Lung (tissue), 12 donors: Measurements from ENCODE around the gene HMG20B. TPM values are rescaled to one million over a fixed set of nuclear protein-coding genes. Genes with fewer than 3 reads are reported as not detected.
A peak's percentile ranks its signal among the peaks of the same experiment; 100 is the strongest.

Source experiments
- ATAC-seq: fragments of 200-7000 bp; cut with Tn5 transposase; one replicate; pipeline ENCODE4 v1.9.1; 2020; ENCODE audit warnings: moderate number of reproducible peaks; ENCODE audit not compliant: insufficient read depth, low FRiP score
- DNase-seq, 3 donors: peaks; one replicate each; pipeline ENCODE4 v3.0.0-alpha.2; 2013 to 2017
- H3K27ac ChIP-seq, 2 donors: one replicate each; pipeline ENCODE4 v1.5.1; 2013; ENCODE audit warnings: mild to moderate bottlenecking in 2 of 2, moderate library complexity in 2 of 2, control low read depth in 1 of 2, inconsistent platforms in 1 of 2, low read depth in 1 of 2, low read length in 1 of 2
- H3K27me3 ChIP-seq, 3 donors: one replicate each; pipeline ENCODE4 v1.5.1; 2013; ENCODE audit warnings: low read length in 2 of 3; ENCODE audit not compliant: control insufficient read depth in 3 of 3, insufficient read depth in 3 of 3
- H3K36me3 ChIP-seq, 4 donors: one replicate each; pipeline ENCODE4 v1.5.1; 2013; ENCODE audit warnings: low read length in 4 of 4, mild to moderate bottlenecking in 1 of 4, moderate library complexity in 1 of 4; ENCODE audit not compliant: control insufficient read depth in 4 of 4, insufficient read depth in 4 of 4
- H3K4me1 ChIP-seq, 5 donors: one replicate each; pipeline ENCODE4 v1.5.1; 2013; ENCODE audit warnings: low read length in 5 of 5, mild to moderate bottlenecking in 2 of 5, moderate library complexity in 1 of 5; ENCODE audit not compliant: control insufficient read depth in 5 of 5, insufficient read depth in 5 of 5
- H3K4me3 ChIP-seq: one replicate; pipeline ENCODE4 v1.5.1; 2013; ENCODE audit warnings: mild to moderate bottlenecking, control low read depth, moderate library complexity
- H3K9ac ChIP-seq, 2 donors: one replicate each; pipeline ENCODE4 v1.5.1; 2013; ENCODE audit warnings: low read length in 2 of 2, control low read depth in 1 of 2; ENCODE audit not compliant: insufficient read depth in 1 of 2
- H3K9me3 ChIP-seq, 4 donors: one replicate each; pipeline ENCODE4 v1.5.1; 2013; ENCODE audit warnings: low read length in 3 of 4, mild to moderate bottlenecking in 1 of 4, moderate library complexity in 1 of 4; ENCODE audit not compliant: control insufficient read depth in 4 of 4, insufficient read depth in 3 of 4
- WGBS, 2 donors: extraction: QIAGEN DNeasy Blood & Tissue Kit; methylation state at CpG; one replicate each; pipeline ENCODE4 v1.1.7; 2013; 5-methylcytosine and 5-hydroxymethylcytosine counted together
- polyA plus RNA-seq, 2 donors: library from polyadenylated mRNA; stranded (reverse); fragments of 200-250 nt; gene quantifications; one replicate each; pipeline ENCODE4 v1.2.1, GENCODE V29; 2013
- total RNA-seq, 2 donors: library from RNA; depleted of rRNA in 1 of 2; stranded (reverse); fragments of >200 nt in 1 of 2; gene quantifications; one replicate each; pipeline ENCODE4 v1.2.1, GENCODE V29; 2014 to 2021
- TF ChIP-seq, protein P1 (sequence below): IDR thresholded peaks from 2 replicates; pipeline ENCODE4 v1.5.1; 2012; ENCODE audit warnings: mild to moderate bottlenecking; ENCODE audit errors: control extremely low read depth, extremely low read depth
- donor health status: control.
- donor health status: control.
- donor health status: Bipolar disorder and iron deficiency.
- donor health status: healthy.
- donor health status: DM: yes; HTN: yes; CAD: no.

HMG20B gene
- total and polyA plus RNA-seq, 4 donors = 51.1 to 93.4 (median 75.8) TPM

DNA sequence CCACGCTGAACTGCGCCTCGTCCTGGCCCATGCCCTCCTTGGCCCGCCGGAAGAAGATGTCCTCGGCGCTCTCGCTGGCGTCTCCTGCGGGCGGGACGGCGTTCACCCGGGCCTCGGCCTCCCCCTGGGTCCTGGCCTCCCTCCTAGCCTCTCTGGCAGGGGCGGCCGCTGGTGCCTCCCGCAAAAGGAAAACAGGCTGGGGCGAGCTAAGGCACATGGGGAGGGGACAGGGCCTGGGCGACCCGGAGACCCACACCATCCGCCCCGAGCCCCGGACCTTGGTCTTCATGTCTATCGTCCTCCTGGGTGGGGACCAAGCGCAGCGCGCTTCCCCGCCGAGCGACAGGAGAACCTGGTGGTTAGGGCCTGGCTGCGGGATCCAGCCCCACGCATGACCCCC is 39.6 kb downstream of the HMG20B start:
- WGBS, 2 donors = 97 to 99% methylated on average over 33 of the region's 33 CpGs
- Histone ChIP-seq H3K36me3 (peaks cover 4 to 48% (median 13%) of the 10 kb centered on the region in 4 donors), H3K27me3 (no peaks in the 10 kb centered on the region), H3K9me3 (peaks cover 0 to 3% (median 0%) of the 10 kb centered on the region in 4 donors), H3K4me1 (peaks cover 0 to 31% (median 6%) of the 10 kb centered on the region in 5 donors), H3K27ac (no peak overlapping the region), H3K4me3 (no peak overlapping the region), H3K9ac (no peak overlapping the region)
- TF ChIP-seq, protein P1, sequence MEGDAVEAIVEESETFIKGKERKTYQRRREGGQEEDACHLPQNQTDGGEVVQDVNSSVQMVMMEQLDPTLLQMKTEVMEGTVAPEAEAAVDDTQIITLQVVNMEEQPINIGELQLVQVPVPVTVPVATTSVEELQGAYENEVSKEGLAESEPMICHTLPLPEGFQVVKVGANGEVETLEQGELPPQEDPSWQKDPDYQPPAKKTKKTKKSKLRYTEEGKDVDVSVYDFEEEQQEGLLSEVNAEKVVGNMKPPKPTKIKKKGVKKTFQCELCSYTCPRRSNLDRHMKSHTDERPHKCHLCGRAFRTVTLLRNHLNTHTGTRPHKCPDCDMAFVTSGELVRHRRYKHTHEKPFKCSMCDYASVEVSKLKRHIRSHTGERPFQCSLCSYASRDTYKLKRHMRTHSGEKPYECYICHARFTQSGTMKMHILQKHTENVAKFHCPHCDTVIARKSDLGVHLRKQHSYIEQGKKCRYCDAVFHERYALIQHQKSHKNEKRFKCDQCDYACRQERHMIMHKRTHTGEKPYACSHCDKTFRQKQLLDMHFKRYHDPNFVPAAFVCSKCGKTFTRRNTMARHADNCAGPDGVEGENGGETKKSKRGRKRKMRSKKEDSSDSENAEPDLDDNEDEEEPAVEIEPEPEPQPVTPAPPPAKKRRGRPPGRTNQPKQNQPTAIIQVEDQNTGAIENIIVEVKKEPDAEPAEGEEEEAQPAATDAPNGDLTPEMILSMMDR = no peak
- ATAC-seq = no peak
- DNase-seq = no peak

DNA sequence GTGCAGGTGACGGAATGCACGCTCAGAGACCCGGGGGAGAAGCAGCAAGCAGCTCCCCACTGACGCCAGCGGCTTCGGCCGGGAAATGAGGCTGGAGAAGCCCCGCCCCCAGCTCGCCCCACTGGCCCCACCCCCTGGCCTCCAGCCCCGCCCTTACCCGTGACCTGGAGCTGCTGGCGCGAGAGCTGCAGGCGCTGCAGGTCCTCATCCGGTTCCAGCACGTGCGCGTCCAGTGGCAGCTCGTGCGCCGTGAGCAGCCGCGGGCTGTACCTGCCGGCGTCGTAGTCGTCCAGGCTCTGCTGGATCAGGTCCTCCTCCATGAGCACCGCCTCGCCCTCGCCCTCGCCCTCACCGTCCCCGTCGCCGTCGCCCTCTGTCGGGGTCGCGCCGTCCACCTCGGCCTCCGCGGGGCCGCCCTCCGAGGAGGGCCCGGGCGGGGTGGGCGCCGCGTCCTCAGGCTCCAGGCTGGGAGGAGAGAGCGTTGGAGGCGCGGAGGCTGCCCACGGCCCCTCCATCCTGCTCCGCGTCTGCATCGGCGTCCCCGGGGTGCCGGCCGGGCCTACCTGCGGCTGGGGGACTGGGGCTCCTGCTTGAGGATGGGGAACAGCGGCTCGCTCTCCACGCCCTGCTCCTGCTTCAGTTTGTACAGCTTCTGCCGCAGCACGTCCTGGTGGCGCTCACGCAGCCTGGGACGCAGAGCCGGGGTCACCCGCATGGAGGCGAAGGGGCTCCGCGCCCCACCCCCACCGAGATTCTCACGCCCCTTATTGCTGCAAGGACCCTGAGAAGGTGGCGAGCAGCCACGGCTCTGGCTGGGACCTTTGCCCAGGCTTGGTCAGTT is 40.4 kb downstream of the HMG20B start:
- Histone ChIP-seq H3K27ac (peak overlapping the region in 1 of 2 donors; percentile 61), H3K4me3 (no peak overlapping the region), H3K36me3 (peaks cover 4 to 51% (median 13%) of the 10 kb centered on the region in 4 donors), H3K9ac (no peak overlapping the region), H3K27me3 (no peaks in the 10 kb centered on the region), H3K9me3 (peaks cover 0 to 3% (median 0%) of the 10 kb centered on the region in 4 donors), H3K4me1 (peaks cover 0 to 27% (median 6%) of the 10 kb centered on the region in 5 donors)
- 87 to 89% methylated on average over 75 to 79 of the region's 79 CpGs for WGBS, 2 donors
- no peak for ATAC-seq
- TF ChIP-seq, protein P1 = no peak
- no peak for DNase-seq

DNA sequence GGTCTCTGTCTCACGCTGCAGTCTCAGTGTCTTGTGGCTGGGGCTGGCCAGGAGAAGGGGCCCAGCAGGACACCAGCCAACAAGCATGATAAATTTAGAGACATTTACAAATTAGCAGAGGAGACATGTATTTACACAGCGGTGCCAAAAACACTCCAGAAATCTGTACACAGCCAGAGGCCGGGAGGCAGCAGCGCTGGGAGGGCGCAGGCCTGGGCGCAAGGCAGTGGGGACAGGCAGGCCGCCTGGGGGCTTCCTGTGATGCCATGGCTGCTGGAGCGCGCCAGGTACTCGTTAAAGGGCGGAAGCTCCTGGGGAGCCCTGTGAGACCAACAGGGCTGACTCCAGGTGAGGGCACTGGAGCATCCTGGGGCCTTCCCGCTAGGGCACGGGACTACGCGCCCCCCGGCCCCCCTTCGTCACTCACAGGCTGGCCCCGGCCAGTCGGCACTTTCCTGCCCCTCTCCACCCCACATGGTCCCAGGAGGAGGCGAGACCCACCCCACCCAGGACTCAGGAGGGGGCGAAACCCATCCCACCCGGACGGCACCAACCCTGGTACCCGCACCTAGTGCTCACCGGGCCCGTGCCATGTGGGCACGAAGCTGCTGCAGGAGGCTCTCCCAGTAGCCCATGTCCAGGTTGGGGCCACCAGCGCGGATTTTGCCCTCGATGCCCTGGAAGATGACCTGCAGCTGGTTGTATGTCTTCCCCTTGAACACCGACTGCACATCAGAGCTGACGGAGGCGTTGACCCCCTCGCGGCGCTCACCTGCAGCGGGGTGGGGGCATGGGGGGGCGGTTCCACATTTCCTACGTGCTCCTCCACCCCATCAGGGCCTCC is 41.3 kb downstream of the HMG20B start:
- H3K27me3 ChIP-seq = no peaks in the 10 kb centered on the region
- DNase-seq (peak; percentile 77 to 93 (median 82)), ATAC-seq (no peak)
- H3K9ac ChIP-seq = no peak overlapping the region
- peaks cover 0 to 3% (median 0%) of the 10 kb centered on the region in 4 donors for H3K9me3 ChIP-seq
- no peak overlapping the region for H3K27ac ChIP-seq
- peaks cover 0 to 29% (median 9%) of the 10 kb centered on the region in 5 donors for H3K4me1 ChIP-seq
- H3K4me3 ChIP-seq = no peak overlapping the region
- H3K36me3 ChIP-seq = peaks cover 4 to 52% (median 13%) of the 10 kb centered on the region in 4 donors
- 79 to 88% methylated on average over 39 of the region's 39 CpGs for WGBS, 2 donors
- TF ChIP-seq, protein P1 = no peak
